Stimulated activated naive B cell treated with anti-CD40 and anti-IgM and Interleukin-4, amounts not matched to agents 10 μg/mL and 1 μg/mL and 100 μg/mL, for 72 hours (primary cell): ENCODE results near the gene IGFLR1.

Source experiments
- ATAC-seq, 2 donors: fragments of 150-1000 bp; cut with Tn5 transposase; replicated peaks; 2 replicates each; pipeline ENCODE4 v1.10.0; 2021; ENCODE audit warnings: moderate library complexity in 1 of 2
- DNase-seq: peaks from one replicate; pipeline ENCODE4 v3.0.0; 2021
- H3K27ac Mint-ChIP-seq: one replicate; pipeline ENCODE4 v1.8.0; 2022; ENCODE audit warnings: mild to moderate bottlenecking, mixed read lengths
- H3K27me3 Mint-ChIP-seq, 2 donors: one replicate each; pipeline ENCODE4 v1.8.0; 2022; ENCODE audit warnings: mixed read lengths in 2 of 2
- H3K36me3 Mint-ChIP-seq, 2 donors: one replicate each; pipeline ENCODE4 v1.8.0; 2022; ENCODE audit warnings: mixed read lengths in 2 of 2, mild to moderate bottlenecking in 1 of 2
- H3K4me1 Mint-ChIP-seq, 2 donors: one replicate each; pipeline ENCODE4 v1.8.0; 2022; ENCODE audit warnings: mixed read lengths in 2 of 2, mild to moderate bottlenecking in 1 of 2
- H3K4me3 Mint-ChIP-seq, 2 donors: one replicate each; pipeline ENCODE4 v1.8.0; 2022; ENCODE audit warnings: mild to moderate bottlenecking in 2 of 2, mixed read lengths in 2 of 2, moderate library complexity in 1 of 2
- H3K9me3 Mint-ChIP-seq, 2 donors: one replicate each; pipeline ENCODE4 v1.8.0; 2022; ENCODE audit warnings: mixed read lengths in 2 of 2, mild to moderate bottlenecking in 1 of 2

Gene IGFLR1

GRCh38 chr19:35742121-35742724 lies at the start of gene IGFLR1:
Gene IGFLR1, minus strand, starts transcription at chr19:35742452. Its CDS starts 1,272 bp downstream, at chr19:35741180.
- no peaks in the 10 kb centered on the region for H3K27me3 Mint-ChIP-seq
- peaks cover 42 to 63% of the 10 kb centered on the region in 2 donors for H3K36me3 Mint-ChIP-seq
- ATAC-seq (peak; percentile 37 to 41), DNase-seq (peak; percentile 90)
- H3K4me1 Mint-ChIP-seq: peaks cover 37 to 71% of the 10 kb centered on the region in 2 donors
- peak within 1 kb of the TSS; percentile 98 for H3K27ac Mint-ChIP-seq
- no peaks in the 10 kb centered on the region for H3K9me3 Mint-ChIP-seq
- peak within 1 kb of the TSS; percentile 96 to 98 for H3K4me3 Mint-ChIP-seq

GRCh38 chr19:35791814-35792279 lies 49.6 kb upstream of the IGFLR1 start:
- ATAC-seq: no peak
- Mint-ChIP-seq H3K4me3 (no peak overlapping the region), H3K9me3 (no peaks in the 10 kb centered on the region), H3K4me1 (peaks cover 3 to 4% of the 10 kb centered on the region in 2 donors), H3K27me3 (peaks cover 21 to 34% of the 10 kb centered on the region in 2 donors), H3K27ac (no peak overlapping the region), H3K36me3 (no peaks in the 10 kb centered on the region)
- no peak for DNase-seq

- ATAC-seq (peak in 1 of 2 donors; percentile 44), DNase-seq (no peak)
- Mint-ChIP-seq H3K27ac (no peak overlapping the region), H3K4me1 (peaks cover 0 to 1% of the 10 kb centered on the region in 2 donors), H3K36me3 (no peaks in the 10 kb centered on the region), H3K9me3 (no peaks in the 10 kb centered on the region), H3K4me3 (no peak overlapping the region), H3K27me3 (peaks cover 15 to 28% of the 10 kb centered on the region in 2 donors)
These were observed 48.9 kb upstream of the IGFLR1 start for GRCh38 chr19:35790981-35791813.

- no peak overlapping the region for H3K27ac Mint-ChIP-seq
- H3K4me1 Mint-ChIP-seq: peaks cover 0 to 1% of the 10 kb centered on the region in 2 donors
- no peak overlapping the region for H3K4me3 Mint-ChIP-seq
- ATAC-seq (no peak), DNase-seq (no peak)
- peaks cover 11 to 22% of the 10 kb centered on the region in 2 donors for H3K27me3 Mint-ChIP-seq
- H3K36me3 Mint-ChIP-seq: no peaks in the 10 kb centered on the region
- H3K9me3 Mint-ChIP-seq: no peaks in the 10 kb centered on the region
These were observed 48.0 kb upstream of the IGFLR1 start for GRCh38 chr19:35789978-35790944.

GRCh38 chr19:35789195-35789977 lies 47.1 kb upstream of the IGFLR1 start:
- Mint-ChIP-seq H3K4me1 (peaks cover 0 to 1% of the 10 kb centered on the region in 2 donors), H3K9me3 (no peaks in the 10 kb centered on the region), H3K27ac (no peak overlapping the region), H3K27me3 (peaks cover 11 to 22% of the 10 kb centered on the region in 2 donors), H3K36me3 (no peaks in the 10 kb centered on the region), H3K4me3 (no peak overlapping the region)
- DNase-seq (no peak), ATAC-seq (no peak)

- no peak for ATAC-seq
- no peak overlapping the region for H3K27ac Mint-ChIP-seq
- peaks cover 2% of the 10 kb centered on the region in 2 donors for H3K4me1 Mint-ChIP-seq
- H3K36me3 Mint-ChIP-seq: no peaks in the 10 kb centered on the region
- DNase-seq: no peak
- peaks cover 7 to 15% of the 10 kb centered on the region in 2 donors for H3K27me3 Mint-ChIP-seq
- no peaks in the 10 kb centered on the region for H3K9me3 Mint-ChIP-seq
- no peak overlapping the region for H3K4me3 Mint-ChIP-seq
These were observed 46.1 kb upstream of the IGFLR1 start for GRCh38 chr19:35788205-35788960.

- H3K4me3 Mint-ChIP-seq: no peak overlapping the region
- DNase-seq: no peak
- no peaks in the 10 kb centered on the region for H3K36me3 Mint-ChIP-seq
- no peak overlapping the region for H3K27ac Mint-ChIP-seq
- ATAC-seq: no peak
- H3K27me3 Mint-ChIP-seq: peaks cover 1 to 8% of the 10 kb centered on the region in 2 donors
- peaks cover 4% of the 10 kb centered on the region in 2 donors for H3K4me1 Mint-ChIP-seq
- H3K9me3 Mint-ChIP-seq: no peaks in the 10 kb centered on the region
These were observed 45.1 kb upstream of the IGFLR1 start for GRCh38 chr19:35787227-35787799.

GRCh38 chr19:35786299-35787160 lies 44.3 kb upstream of the IGFLR1 start:
- Mint-ChIP-seq H3K9me3 (no peaks in the 10 kb centered on the region), H3K4me3 (no peak overlapping the region), H3K27me3 (peaks cover 0 to 1% of the 10 kb centered on the region in 2 donors), H3K4me1 (peaks cover 4% of the 10 kb centered on the region in 2 donors), H3K27ac (no peak overlapping the region), H3K36me3 (peaks cover 0 to under 1% of the 10 kb centered on the region in 2 donors)
- ATAC-seq (no peak), DNase-seq (no peak)

- no peak for ATAC-seq
- Mint-ChIP-seq H3K4me1 (peaks cover 4% of the 10 kb centered on the region in 2 donors), H3K4me3 (no peak overlapping the region), H3K9me3 (no peaks in the 10 kb centered on the region), H3K27ac (no peak overlapping the region), H3K27me3 (no peaks in the 10 kb centered on the region), H3K36me3 (peaks cover 0 to 5% of the 10 kb centered on the region in 2 donors)
- DNase-seq: no peak
These were observed 43.0 kb upstream of the IGFLR1 start for GRCh38 chr19:35785339-35785627.

- DNase-seq (no peak), ATAC-seq (no peak)
- Mint-ChIP-seq H3K4me1 (peaks cover 4% of the 10 kb centered on the region in 2 donors), H3K9me3 (no peaks in the 10 kb centered on the region), H3K27me3 (no peaks in the 10 kb centered on the region), H3K36me3 (peaks cover 0 to 5% of the 10 kb centered on the region in 2 donors), H3K27ac (no peak overlapping the region), H3K4me3 (no peak overlapping the region)
These were observed 42.5 kb upstream of the IGFLR1 start for GRCh38 chr19:35784503-35785338.
